SK-N-SH (cell line): ENCODE results near the gene OCLN.

ENCODE experiments used
- CTCF ChIP-seq: fragments of 200-600 bp; sonication (generic); IDR thresholded peaks from 2 replicates; pipeline ENCODE4 v1.6.1; 2017; ENCODE audit warnings: antibody characterized with exemption, mild to moderate bottlenecking, moderate library complexity
- EP300 ChIP-seq, 2 experiments: IDR thresholded peaks; 2 replicates each; pipeline versions ENCODE4 v1.4.0 to v1.6.1; 2012; ENCODE audit warnings: borderline replicate concordance in 1 of 2, low read depth in 1 of 2, low read length in 1 of 2
- NFIC ChIP-seq: IDR thresholded peaks from 2 replicates; pipeline ENCODE4 v1.4.0; 2012; ENCODE audit warnings: borderline replicate concordance

DNA sequence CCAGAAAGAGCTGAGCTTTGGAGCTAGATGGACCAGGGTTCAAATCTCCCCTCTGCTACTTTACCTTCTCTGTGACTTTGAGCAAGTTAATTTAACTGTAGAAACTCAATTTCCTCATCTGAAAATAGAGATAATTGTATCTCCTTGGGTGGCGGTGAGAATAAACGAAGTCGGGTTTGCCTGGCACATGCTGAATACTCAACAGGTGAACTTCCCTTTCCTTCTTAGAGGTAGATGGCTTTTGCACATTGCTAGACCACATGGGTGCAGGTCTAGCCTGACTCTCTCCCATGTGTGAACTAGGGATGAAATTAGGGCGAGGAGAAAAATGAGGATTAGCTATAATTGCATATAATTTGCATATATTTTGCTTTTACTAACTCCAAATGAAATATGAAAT, 36.0 kb downstream of the OCLN start:
- no peak for TF ChIP-seq NFIC
- no peak for TF ChIP-seq EP300 (IDR thresholded peaks at IDR 0.05; ENCODE audit: borderline replicate concordance in 1 of 2, low read depth in 1 of 2, low read length in 1 of 2)
- no peak for TF ChIP-seq CTCF
